WI38 (cell line): ENCODE data around the gene DUSP15.

Experiments used
- H3K4me3 ChIP-seq: 2 replicates; pipeline ENCODE4 v1.5.1; 2011; ENCODE audit warnings: low read depth, mild to moderate bottlenecking, control low read depth, low read length
- TF ChIP-seq, protein P1 (sequence below): IDR thresholded peaks from 2 replicates; pipeline ENCODE4 v1.5.1; 2012; ENCODE audit warnings: low read depth, mild to moderate bottlenecking, control low read depth, low read length

The DUSP15 gene

GRCh38 chr20:31862506-31862905, 7.8 kb downstream of the DUSP15 start:
- TF ChIP-seq, protein P1, sequence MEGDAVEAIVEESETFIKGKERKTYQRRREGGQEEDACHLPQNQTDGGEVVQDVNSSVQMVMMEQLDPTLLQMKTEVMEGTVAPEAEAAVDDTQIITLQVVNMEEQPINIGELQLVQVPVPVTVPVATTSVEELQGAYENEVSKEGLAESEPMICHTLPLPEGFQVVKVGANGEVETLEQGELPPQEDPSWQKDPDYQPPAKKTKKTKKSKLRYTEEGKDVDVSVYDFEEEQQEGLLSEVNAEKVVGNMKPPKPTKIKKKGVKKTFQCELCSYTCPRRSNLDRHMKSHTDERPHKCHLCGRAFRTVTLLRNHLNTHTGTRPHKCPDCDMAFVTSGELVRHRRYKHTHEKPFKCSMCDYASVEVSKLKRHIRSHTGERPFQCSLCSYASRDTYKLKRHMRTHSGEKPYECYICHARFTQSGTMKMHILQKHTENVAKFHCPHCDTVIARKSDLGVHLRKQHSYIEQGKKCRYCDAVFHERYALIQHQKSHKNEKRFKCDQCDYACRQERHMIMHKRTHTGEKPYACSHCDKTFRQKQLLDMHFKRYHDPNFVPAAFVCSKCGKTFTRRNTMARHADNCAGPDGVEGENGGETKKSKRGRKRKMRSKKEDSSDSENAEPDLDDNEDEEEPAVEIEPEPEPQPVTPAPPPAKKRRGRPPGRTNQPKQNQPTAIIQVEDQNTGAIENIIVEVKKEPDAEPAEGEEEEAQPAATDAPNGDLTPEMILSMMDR = no peak

GRCh38 chr20:31862157-31862470, 8.2 kb downstream of the DUSP15 start:
- TF ChIP-seq, protein P1 = no peak
- H3K4me3 ChIP-seq = no peak overlapping the region

More at GRCh38 chr20:31862506-31862905, 7.8 kb downstream of the DUSP15 start:
- H3K4me3 ChIP-seq = no peak overlapping the region

GRCh38 chr20:31861385-31862156, 8.8 kb downstream of the DUSP15 start:
- peak overlapping the region; percentile 46 for H3K4me3 ChIP-seq
- TF ChIP-seq, protein P1 = no peak

- TF ChIP-seq, protein P1 = no peak
- peak overlapping the region; percentile 46 for H3K4me3 ChIP-seq
These were observed 9.3 kb downstream of the DUSP15 start for GRCh38 chr20:31861135-31861384.

- peak overlapping the region; percentile 46; the same call in 1 of the 2 replicates for H3K4me3 ChIP-seq
- TF ChIP-seq, protein P1 = no peak
These were observed 9.8 kb downstream of the DUSP15 start for GRCh38 chr20:31860390-31861134.

DNA sequence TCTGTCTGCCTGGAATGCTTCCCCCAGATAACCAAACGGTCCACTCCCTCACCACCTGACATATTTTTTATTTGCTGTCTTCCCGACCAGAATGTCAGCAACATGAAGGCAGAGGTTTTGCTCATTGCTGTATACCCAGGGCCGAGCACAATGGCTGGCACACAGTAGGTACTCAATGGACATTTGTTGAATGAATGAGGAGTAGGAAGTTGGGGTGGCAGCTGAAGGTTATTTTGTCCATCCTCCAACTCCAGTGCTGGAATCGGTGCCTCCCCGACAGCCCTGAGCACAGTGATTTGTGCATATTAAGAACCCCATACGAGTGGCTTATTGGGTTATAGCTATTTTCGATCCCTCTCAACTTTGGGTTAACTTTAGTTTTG, 10.3 kb downstream of the DUSP15 start:
- no peak overlapping the region for H3K4me3 ChIP-seq

More for the DNA sequence above, 10.3 kb downstream of the DUSP15 start:
- TF ChIP-seq, protein P1 = no peak
